DMS153 (cell line): ENCODE measurements around the gene ABHD12.
"Not testable (repeated sequence)": the region's sequence is repeated elsewhere in the genome, so short reads cannot be mapped to it uniquely, and the experiment has no call there.

ENCODE experiments used
- DNase-seq: peaks from one replicate; lab custom pipeline; 2025; lab: John Stamatoyannopoulos, UW

The ABHD12 gene

GRCh38 chr20:25277051-25277801 is 113.4 kb downstream of the ABHD12 start:
- DNase-seq: no peak

- DNase-seq: no peak
These were observed 114.0 kb downstream of the ABHD12 start for GRCh38 chr20:25276533-25277050.

GRCh38 chr20:25275813-25276532 is 114.7 kb downstream of the ABHD12 start:
- DNase-seq: no peak

GRCh38 chr20:25274891-25275812 is 115.5 kb downstream of the ABHD12 start:
- no peak for DNase-seq

GRCh38 chr20:25274481-25274880 is 116.2 kb downstream of the ABHD12 start:
- DNase-seq: no peak

- no peak for DNase-seq
These were observed 116.9 kb downstream of the ABHD12 start for GRCh38 chr20:25273541-25274358.

- no peak for DNase-seq
These were observed 117.6 kb downstream of the ABHD12 start for GRCh38 chr20:25273046-25273445.

GRCh38 chr20:25272223-25273000 is 118.2 kb downstream of the ABHD12 start:
- DNase-seq: no peak

GRCh38 chr20:25271486-25272222 is 119.0 kb downstream of the ABHD12 start:
- DNase-seq: no peak

GRCh38 chr20:25270829-25271251 is 119.8 kb downstream of the ABHD12 start:
- DNase-seq: no peak

- DNase-seq: no peak
These were observed 120.8 kb downstream of the ABHD12 start for GRCh38 chr20:25269833-25270170.

GRCh38 chr20:25269057-25269832 is 121.4 kb downstream of the ABHD12 start:
- no peak for DNase-seq

- not testable (repeated sequence) for DNase-seq
These were observed 129.7 kb downstream of the ABHD12 start for GRCh38 chr20:25260770-25261437.

GRCh38 chr20:25259788-25260254 is 130.8 kb downstream of the ABHD12 start:
- no peak for DNase-seq

GRCh38 chr20:25259358-25259757 is 131.3 kb downstream of the ABHD12 start:
- DNase-seq: no peak

- DNase-seq: no peak
These were observed 131.8 kb downstream of the ABHD12 start for GRCh38 chr20:25258828-25259227.

- no peak for DNase-seq
These were observed 132.2 kb downstream of the ABHD12 start for GRCh38 chr20:25258476-25258805.

- no peak for DNase-seq
These were observed 132.7 kb downstream of the ABHD12 start for GRCh38 chr20:25257756-25258475.
